H9 (cell line): ENCODE measurements around the gene KDM4C. TPM values are rescaled to one million over a fixed set of nuclear protein-coding genes. Genes with fewer than 3 reads are reported as not detected.

Experiments
- DNase-seq: peaks from one replicate; pipeline ENCODE4 v3.0.0-alpha.2; 2017
- H2AFZ ChIP-seq: one replicate; pipeline ENCODE4 v1.6.1; 2013; ENCODE audit warnings: mild to moderate bottlenecking, low read length, control low read depth, moderate library complexity
- H2AK5ac ChIP-seq: 2 replicates; pipeline ENCODE4 v1.6.1; 2013; ENCODE audit warnings: low read length, control low read depth, mixed read lengths; ENCODE audit not compliant: insufficient read length
- H2BK120ac ChIP-seq: one replicate; pipeline ENCODE4 v1.6.1; 2013; ENCODE audit warnings: low read depth, mild to moderate bottlenecking, low read length, control low read depth, inconsistent platforms; ENCODE audit not compliant: poor library complexity, severe bottlenecking
- H2BK12ac ChIP-seq: 2 replicates; pipeline ENCODE4 v1.6.1; 2013; ENCODE audit warnings: low read length, control low read depth, mixed read lengths, low read depth; ENCODE audit not compliant: insufficient read length
- H2BK15ac ChIP-seq: 2 replicates; pipeline ENCODE4 v1.6.1; 2013; ENCODE audit warnings: low read depth, low read length, control low read depth
- H2BK20ac ChIP-seq: one replicate; pipeline ENCODE4 v1.6.1; 2013; ENCODE audit warnings: low read depth, mild to moderate bottlenecking, low read length, control low read depth, inconsistent platforms; ENCODE audit not compliant: poor library complexity, severe bottlenecking
- H2BK5ac ChIP-seq: 2 replicates; pipeline ENCODE4 v1.6.1; 2013; ENCODE audit warnings: low read length, control low read depth, mixed read lengths; ENCODE audit not compliant: insufficient read length
- H3K14ac ChIP-seq: 2 replicates; pipeline ENCODE4 v1.6.1; 2013; ENCODE audit warnings: low read length, control low read depth; ENCODE audit not compliant: insufficient read depth
- H3K18ac ChIP-seq: 2 replicates; pipeline ENCODE4 v1.6.1; 2013; ENCODE audit warnings: low read depth, mild to moderate bottlenecking, mixed read lengths, low read length, control low read depth; ENCODE audit not compliant: insufficient read length
- H3K23ac ChIP-seq: 2 replicates; pipeline ENCODE4 v1.6.1; 2013; ENCODE audit warnings: low read length, control low read depth, mixed read lengths, low read depth; ENCODE audit not compliant: insufficient read length
- H3K23me2 ChIP-seq: 2 replicates; pipeline ENCODE4 v1.6.1; 2013; ENCODE audit warnings: low read depth, mild to moderate bottlenecking, mixed read lengths, low read length, control low read depth; ENCODE audit not compliant: insufficient read length, poor library complexity, severe bottlenecking
- H3K27ac ChIP-seq: 2 replicates; pipeline ENCODE4 v1.5.1; 2013; ENCODE audit warnings: low read length, control low read depth, mixed read lengths, low read depth; ENCODE audit not compliant: insufficient read length
- H3K27me3 ChIP-seq: 2 replicates; pipeline ENCODE4 v1.6.1; 2013; ENCODE audit warnings: low read length, control low read depth, inconsistent platforms; ENCODE audit not compliant: insufficient read depth
- H3K4ac ChIP-seq: 2 replicates; pipeline ENCODE4 v1.6.1; 2013; ENCODE audit warnings: low read depth, mild to moderate bottlenecking, control low read depth, inconsistent platforms, low read length, moderate library complexity
- H3K4me1 ChIP-seq: 2 replicates; pipeline ENCODE4 v1.6.1; 2013; ENCODE audit warnings: low read length, control low read depth, inconsistent platforms; ENCODE audit not compliant: insufficient read depth
- H3K4me2 ChIP-seq: 2 replicates; pipeline ENCODE4 v1.6.1; 2013; ENCODE audit warnings: low read length, control low read depth, mixed read lengths; ENCODE audit not compliant: insufficient read length, insufficient read depth
- H3K56ac ChIP-seq: 2 replicates; pipeline ENCODE4 v1.6.1; 2013; ENCODE audit warnings: low read depth, mild to moderate bottlenecking, mixed read lengths, low read length, control low read depth; ENCODE audit not compliant: insufficient read length
- H3K79me1 ChIP-seq: 2 replicates; pipeline ENCODE4 v1.6.1; 2013; ENCODE audit warnings: low read depth, mild to moderate bottlenecking, moderate library complexity, low read length, control low read depth, inconsistent platforms; ENCODE audit not compliant: insufficient read depth, poor library complexity, severe bottlenecking
- H3K79me2 ChIP-seq: 2 replicates; pipeline ENCODE4 v1.6.1; 2013; ENCODE audit warnings: low read length, control low read depth, inconsistent platforms; ENCODE audit not compliant: insufficient read depth
- H3K9ac ChIP-seq: 2 replicates; pipeline ENCODE4 v1.6.1; 2013; ENCODE audit warnings: low read length, control low read depth, mixed read lengths; ENCODE audit not compliant: insufficient read length; ENCODE audit errors: extremely low read depth
- H3K9me3 ChIP-seq: one replicate; pipeline ENCODE4 v1.6.1; 2013; ENCODE audit warnings: low read depth, low read length, inconsistent platforms; ENCODE audit not compliant: control insufficient read depth
- H3T11ph ChIP-seq: one replicate; pipeline ENCODE4 v1.6.1; 2013; ENCODE audit warnings: mild to moderate bottlenecking, low read length, control low read depth, inconsistent platforms
- H4K20me1 ChIP-seq: one replicate; pipeline ENCODE4 v1.6.1; 2013; ENCODE audit not compliant: control insufficient read depth, insufficient read length, insufficient read depth
- H4K5ac ChIP-seq: 2 replicates; pipeline ENCODE4 v1.6.1; 2013; ENCODE audit warnings: low read depth, mild to moderate bottlenecking, mixed read lengths, low read length, control low read depth; ENCODE audit not compliant: insufficient read length
- H4K8ac ChIP-seq: replicated peaks from 2 replicates; pipeline ENCODE4 v1.6.1; 2013; ENCODE audit warnings: low read length, control low read depth, mixed read lengths, low read depth; ENCODE audit not compliant: insufficient read length
- H4K91ac ChIP-seq: 2 replicates; pipeline ENCODE4 v1.6.1; 2013; ENCODE audit warnings: low read depth, mild to moderate bottlenecking, moderate library complexity, mixed read lengths, low read length, control low read depth; ENCODE audit not compliant: insufficient read length
- H3K27ac Mint-ChIP-seq, 3 experiments: 2 replicates in 2 of 3; 3 replicates in 1 of 3; pipeline ENCODE4 v1.8.0; 2020 to 2021; ENCODE audit warnings: mixed read lengths in 3 of 3, mild to moderate bottlenecking in 1 of 3, moderate library complexity in 1 of 3
- H3K27me3 Mint-ChIP-seq: 2 replicates; pipeline ENCODE4 v1.8.0; 2021; ENCODE audit warnings: low read depth, mild to moderate bottlenecking, moderate library complexity, mixed read lengths
- H3K36me3 Mint-ChIP-seq, 3 experiments: 2 replicates in 2 of 3; 3 replicates in 1 of 3; pipeline ENCODE4 v1.8.0; 2020 to 2021; ENCODE audit warnings: low read depth in 3 of 3, mixed read lengths in 3 of 3; ENCODE audit not compliant: insufficient read depth in 1 of 3
- H3K4me1 Mint-ChIP-seq, 2 experiments: 2 replicates each; pipeline ENCODE4 v1.8.0; 2020; ENCODE audit warnings: mixed read lengths in 2 of 2
- H3K4me3 Mint-ChIP-seq, 2 experiments: 2 replicates in 1 of 2; 3 replicates in 1 of 2; pipeline ENCODE4 v1.8.0; 2020 to 2021; ENCODE audit warnings: mild to moderate bottlenecking in 2 of 2, mixed read lengths in 2 of 2, moderate library complexity in 1 of 2
- H3K9me3 Mint-ChIP-seq, 2 experiments: 2 replicates in 1 of 2; 3 replicates in 1 of 2; pipeline ENCODE4 v1.8.0; 2020; ENCODE audit warnings: mild to moderate bottlenecking in 2 of 2, mixed read lengths in 2 of 2, moderate library complexity in 1 of 2
- WGBS: extraction: QIAGEN DNeasy Blood & Tissue Kit; methylation state at CpG from one replicate; pipeline ENCODE4 v1.1.7; 2013; ENCODE audit warnings: missing lambda C conversion rate, low lambda C conversion rate, mixed read lengths; ENCODE audit not compliant: insufficient read length; ENCODE audit errors: extremely low coverage; 5-methylcytosine and 5-hydroxymethylcytosine counted together
- total RNA-seq: library from RNA; stranded (reverse); gene quantifications from 2 replicates; pipeline ENCODE4 v1.2.1, GENCODE V29; 2021
- TF ChIP-seq, protein P1 (sequence below): fragments of 200-600 bp; sonication (generic); conservative IDR thresholded peaks from 3 replicates; pipeline ENCODE4 v1.8.0; 2021; ENCODE audit warnings: antibody characterized with exemption, mild to moderate bottlenecking

KDM4C gene
- total RNA-seq, 1 experiment from 2014 or later, result 24.0 TPM

GRCh38 chr9:6893350-6894131 is 135.8 kb downstream of the KDM4C start:
- TF ChIP-seq, protein P1, sequence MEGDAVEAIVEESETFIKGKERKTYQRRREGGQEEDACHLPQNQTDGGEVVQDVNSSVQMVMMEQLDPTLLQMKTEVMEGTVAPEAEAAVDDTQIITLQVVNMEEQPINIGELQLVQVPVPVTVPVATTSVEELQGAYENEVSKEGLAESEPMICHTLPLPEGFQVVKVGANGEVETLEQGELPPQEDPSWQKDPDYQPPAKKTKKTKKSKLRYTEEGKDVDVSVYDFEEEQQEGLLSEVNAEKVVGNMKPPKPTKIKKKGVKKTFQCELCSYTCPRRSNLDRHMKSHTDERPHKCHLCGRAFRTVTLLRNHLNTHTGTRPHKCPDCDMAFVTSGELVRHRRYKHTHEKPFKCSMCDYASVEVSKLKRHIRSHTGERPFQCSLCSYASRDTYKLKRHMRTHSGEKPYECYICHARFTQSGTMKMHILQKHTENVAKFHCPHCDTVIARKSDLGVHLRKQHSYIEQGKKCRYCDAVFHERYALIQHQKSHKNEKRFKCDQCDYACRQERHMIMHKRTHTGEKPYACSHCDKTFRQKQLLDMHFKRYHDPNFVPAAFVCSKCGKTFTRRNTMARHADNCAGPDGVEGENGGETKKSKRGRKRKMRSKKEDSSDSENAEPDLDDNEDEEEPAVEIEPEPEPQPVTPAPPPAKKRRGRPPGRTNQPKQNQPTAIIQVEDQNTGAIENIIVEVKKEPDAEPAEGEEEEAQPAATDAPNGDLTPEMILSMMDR, result no peak
- Histone ChIP-seq H3K18ac (no peak overlapping the region), H4K8ac (no peak overlapping the region), H2BK120ac (no peak overlapping the region), H3K4ac (no peak overlapping the region), H2AK5ac (no peak overlapping the region), H3K27ac (no peak overlapping the region), H4K91ac (no peak overlapping the region), H3K56ac (no peak overlapping the region), H3K14ac (no peak overlapping the region), H4K20me1 (peaks cover 2% of the 10 kb centered on the region), H3K9me3 (no peaks in the 10 kb centered on the region), H3K79me1 (no peaks in the 10 kb centered on the region), H3K23ac (no peak overlapping the region), H2BK15ac (no peak overlapping the region), H3K23me2 (no peaks in the 10 kb centered on the region), H2BK5ac (no peak overlapping the region), H3K27me3 (no peaks in the 10 kb centered on the region), H3K79me2 (no peaks in the 10 kb centered on the region), H3T11ph (no peak overlapping the region), H2AFZ (no peak overlapping the region), H3K9ac (no peak overlapping the region), H3K4me2 (no peak overlapping the region), H2BK12ac (no peak overlapping the region), H2BK20ac (no peak overlapping the region), H4K5ac (no peak overlapping the region), H3K4me1 (no peaks in the 10 kb centered on the region)
- no CpG with 5 or more reads among the region's 6 CpGs for WGBS
- Mint-ChIP-seq H3K27me3 (no peaks in the 10 kb centered on the region), H3K36me3 (peaks cover 0 to 4% (median 3%) of the 10 kb centered on the region in 3 experiments; a peak in 2 of 7 replicates), H3K4me1 (no peaks in the 10 kb centered on the region), H3K27ac (no peak overlapping the region), H3K9me3 (no peaks in the 10 kb centered on the region), H3K4me3 (no peak overlapping the region)
- DNase-seq, result no peak
